HG03354 (cell line): ENCODE results near the gene KIAA2012.

Experiments
- ATAC-seq: cut with Tn5 transposase; IDR thresholded peaks from one replicate; pipeline ENCODE4 v1.9.1; 2021; ENCODE audit warnings: mild to moderate bottlenecking; ENCODE audit not compliant: unreplicated experiment, poor library complexity, severe bottlenecking

The KIAA2012 gene

DNA sequence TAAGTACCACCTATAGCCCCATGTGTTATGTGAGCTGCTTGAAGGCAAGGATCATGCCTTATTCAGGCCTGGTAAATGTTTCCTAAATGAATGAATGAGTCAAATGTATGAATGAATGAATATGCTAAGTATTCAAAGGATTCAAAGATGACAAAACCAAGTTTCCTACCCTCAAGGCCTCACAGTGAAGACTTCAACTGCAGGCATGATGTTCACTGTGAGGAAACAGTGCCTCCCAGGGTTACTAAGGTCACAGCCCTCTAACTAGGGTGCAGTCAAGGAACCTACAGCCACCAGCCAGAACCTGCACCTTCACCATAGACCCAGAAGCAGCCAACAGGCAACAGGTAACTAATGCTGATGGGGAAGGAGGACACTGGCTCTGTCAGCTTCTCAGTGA, 96.1 kb downstream of the KIAA2012 start:
- ATAC-seq, result no peak

DNA sequence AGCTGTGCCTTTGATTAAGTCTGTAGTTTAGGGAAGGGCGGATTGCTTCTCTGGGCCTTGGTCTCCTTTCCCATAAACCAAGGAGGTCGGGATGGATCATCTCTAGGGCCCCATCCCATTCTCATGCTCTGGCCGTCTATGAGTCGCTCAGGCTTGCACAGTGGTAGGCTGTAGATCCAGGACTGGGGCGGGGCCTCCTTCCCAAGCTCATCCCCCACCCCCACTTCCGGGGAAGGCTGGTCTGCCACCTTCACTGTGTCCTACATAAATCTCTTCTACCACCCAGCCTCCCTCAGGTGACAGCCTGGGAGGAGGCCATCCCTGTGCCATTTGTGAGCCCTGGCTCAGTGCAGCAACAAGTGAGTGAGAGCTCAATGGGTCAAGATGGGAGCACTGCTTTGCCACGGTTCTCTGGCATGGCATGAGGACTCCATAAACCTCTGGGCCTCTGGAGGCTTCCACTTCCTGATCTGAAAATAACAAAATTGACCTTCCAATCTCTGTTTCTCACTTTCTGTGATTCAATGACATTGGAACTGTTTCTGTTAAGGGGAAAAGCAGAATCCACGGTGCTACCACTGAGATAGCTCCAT, 96.9 kb downstream of the KIAA2012 start:
- ATAC-seq, result no peak

DNA sequence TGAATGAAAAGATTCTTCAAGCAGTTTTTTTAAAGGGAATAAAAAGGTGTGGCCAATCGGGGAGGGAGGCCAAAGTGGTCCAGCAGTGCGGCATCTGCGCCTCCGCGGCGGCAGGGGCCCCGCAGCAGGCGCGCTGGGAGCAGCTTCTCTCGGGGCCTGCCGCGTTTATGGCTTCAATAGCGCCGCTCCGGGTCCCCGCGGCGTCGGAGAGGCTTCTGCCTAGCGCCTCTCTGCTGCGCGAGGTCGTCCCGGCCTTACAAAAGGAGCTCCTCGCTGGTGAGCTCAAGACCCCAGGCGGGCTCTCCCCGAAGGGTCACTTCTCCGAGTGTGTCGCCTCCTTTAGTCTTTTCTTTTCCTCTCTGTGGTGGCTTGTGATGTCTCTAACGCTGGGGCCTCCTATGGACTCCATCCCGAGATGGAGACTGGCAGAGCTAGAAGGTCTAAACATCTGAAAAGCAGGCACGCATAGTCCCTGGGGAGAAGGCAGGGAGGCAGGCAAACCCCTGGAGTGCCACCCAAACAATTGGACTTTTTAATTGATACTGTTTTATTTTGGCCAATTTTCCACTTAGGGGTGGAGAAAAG, 98.3 kb downstream of the KIAA2012 start:
- ATAC-seq, result no peak

DNA sequence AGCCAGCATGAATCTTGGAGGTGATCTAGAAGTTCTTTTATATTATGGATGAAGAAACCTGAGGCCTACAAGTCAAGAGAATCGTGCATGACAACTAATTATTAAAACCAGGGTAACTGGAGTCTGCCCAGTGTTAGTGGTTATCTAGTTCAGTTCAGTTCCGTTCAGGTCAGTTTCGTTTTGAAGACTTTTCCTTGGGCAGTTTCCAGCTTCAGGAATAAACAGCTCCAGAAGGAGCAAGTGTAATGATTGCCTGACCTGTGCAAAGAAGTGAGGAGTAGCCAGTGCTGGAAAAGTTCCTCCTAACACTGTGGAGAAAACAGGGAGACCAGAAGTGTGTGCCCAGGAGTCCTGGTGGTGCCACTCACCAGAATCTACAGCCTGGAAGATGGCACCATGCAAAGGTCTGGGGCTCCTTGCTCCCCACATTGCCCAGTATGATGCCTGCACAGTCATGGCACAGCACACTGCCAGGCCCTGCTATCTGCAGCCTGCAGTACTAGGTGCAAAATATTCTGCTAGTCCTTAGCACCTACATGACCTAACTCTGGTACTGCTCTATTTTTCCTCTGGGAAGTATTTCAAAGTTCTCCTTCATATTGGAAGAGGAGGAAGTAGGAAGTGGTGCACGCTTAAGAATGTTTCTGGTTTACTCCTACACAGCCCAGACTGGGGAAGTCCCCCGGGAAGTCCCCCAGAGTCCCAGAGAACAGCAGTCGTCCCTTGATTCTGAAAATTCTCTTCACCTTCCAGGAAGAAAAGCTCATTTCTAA, 99.6 kb downstream of the KIAA2012 start:
- no peak for ATAC-seq

DNA sequence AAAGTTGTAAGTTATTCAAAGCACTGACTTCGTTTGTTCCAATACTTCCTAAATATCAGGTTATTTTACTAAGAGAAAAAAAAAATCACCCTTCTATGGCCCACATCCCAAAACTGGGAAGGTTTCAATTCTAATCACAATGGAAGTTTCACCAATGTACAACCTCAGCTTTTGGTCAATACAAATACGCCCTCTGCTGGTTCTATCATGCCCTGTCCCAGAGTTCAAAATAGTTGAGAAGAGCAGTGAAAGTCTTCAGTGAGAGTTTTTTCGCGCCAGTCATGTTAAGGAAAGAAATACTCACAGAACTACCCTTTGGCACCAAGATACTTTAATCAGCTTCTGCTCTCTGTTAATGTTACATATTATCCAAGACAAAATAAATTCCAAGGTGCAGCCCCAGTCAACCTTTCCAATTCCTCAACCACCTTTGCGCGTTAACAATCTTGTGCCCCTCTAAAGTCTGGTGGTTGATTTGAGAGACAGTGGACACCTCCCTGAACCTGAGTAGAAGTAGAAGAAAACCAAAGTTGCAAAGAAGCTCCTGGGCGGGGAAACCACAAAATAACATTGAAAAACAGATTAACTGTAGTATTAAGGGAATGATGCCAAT, 105.4 kb downstream of the KIAA2012 start:
- ATAC-seq, result peak; percentile 54

DNA sequence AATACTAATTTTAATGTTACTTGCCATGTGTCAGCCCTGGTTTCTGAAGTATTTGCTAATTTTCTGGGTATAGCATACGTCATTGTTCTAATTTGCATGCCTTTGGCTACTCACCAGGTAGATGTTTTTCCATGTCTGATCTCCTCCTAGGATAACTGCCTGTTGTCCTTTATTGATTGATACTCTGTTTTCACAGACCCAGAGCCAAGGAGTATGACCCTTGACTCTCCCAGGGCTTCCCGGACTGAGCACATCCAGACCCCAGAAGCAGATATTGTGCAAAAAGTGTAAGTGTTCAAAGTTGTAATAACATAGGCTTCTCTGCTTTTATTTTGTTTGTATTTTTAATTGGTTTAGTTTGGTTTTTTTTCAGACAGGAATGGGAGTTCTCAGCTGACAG, 111.5 kb downstream of the KIAA2012 start:
- no peak for ATAC-seq

DNA sequence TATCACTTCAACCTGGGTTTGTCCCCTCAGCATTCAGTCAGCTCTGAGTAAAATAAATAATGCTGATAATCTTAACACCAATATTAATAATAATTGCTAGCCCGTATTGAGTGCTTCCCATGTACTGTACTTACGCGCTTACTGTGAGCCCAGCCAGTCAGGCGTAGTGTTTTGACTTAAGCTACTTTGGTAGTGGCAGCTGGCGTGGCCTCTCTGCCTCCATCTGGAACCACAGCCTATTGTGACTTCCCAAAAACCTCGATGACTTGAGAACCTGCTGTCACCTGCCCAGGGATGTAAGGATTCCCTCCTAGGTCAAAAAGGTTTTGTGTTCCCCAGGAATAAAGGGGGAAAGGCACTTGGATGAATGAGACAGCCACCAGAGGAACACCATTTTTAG, 112.1 kb downstream of the KIAA2012 start:
- no peak for ATAC-seq

DNA sequence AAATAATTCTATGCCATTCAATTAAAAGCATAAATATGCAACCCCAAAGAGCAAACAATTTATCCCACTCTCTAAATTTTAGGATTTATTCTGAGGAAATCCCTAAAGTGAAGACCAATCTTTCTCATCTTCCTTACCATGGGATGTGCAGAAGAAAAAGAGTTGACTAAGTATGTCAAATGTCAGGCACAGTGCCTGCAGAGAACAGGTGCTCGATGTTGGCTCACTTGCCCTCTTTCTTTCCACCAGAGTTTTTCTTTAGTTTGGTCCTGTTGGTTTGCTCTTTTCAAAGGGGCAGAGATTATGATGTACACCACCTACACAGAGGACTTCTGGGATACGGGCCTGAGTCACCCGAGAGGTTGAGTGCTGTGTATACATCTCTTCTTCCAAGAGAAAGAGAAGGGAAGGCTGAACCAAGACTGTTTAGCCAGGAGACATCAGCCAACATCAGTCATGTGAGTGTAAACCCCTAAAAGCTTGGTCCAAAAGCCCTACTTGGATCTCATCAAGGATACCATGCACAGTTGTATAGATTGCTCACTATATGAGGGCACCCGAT, 113.7 kb downstream of the KIAA2012 start:
- no peak for ATAC-seq

DNA sequence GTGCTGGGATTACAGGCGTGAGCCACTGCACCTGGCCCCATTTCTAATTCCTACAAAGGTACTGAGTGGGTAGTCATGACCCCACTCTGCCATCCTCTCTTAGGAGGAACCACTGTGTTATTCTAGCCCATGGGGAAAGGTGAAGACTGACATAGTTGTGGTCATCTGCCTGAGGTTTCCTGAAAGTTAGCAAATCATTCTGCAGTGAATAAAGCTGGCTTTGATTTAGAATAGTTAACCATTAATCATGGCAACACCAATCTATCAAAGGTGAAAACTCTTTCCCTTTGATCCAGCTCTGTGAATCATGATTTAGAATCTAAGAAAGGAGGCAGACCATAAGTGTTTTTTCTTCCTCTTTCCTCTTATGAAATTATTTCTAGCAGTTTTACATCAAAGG, 114.5 kb downstream of the KIAA2012 start:
- ATAC-seq, result no peak

DNA sequence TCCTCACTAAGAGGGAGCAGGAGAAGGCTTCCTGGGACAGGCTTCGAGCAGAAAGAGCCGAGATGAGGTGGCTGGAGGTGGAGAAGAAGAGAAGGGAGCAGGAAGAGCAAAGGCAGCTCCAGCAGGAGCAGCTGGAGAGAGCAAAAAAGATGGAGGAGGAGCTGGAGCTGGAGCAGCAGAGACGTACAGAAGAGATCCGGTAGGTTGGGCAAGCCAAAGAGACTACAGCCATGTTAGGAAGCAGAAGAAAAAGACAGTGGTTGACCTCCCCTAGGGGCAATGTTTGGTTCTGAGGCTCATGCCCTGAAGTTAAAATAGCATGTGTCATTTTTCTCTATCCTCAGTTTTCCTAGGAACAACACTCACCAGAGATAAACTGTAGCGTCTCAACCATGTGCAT, 120.2 kb downstream of the KIAA2012 start:
- ATAC-seq, result no peak

DNA sequence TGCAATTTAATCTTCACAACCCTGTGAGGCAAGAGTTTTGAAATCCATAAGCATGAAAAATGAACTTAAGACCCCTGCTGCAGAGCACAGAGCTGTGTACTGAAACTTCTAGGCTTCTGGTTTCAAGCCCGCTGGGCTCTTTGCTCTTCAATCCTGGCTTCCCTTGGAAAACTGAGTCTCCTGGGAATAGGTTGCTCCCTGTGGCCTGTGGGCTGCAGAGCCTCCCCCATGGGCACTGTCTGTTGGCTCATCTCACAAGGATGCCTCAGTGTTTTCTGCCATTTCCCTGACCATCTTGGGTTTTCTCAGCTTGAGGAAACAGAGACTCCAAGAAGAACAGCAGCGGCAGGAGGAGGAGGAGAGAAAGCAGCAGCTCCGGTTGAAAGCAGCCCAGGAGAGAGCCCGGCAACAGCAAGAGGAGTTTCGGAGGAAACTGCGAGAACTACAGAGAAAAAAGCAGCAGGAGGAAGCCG, 120.9 kb downstream of the KIAA2012 start:
- no peak for ATAC-seq

DNA sequence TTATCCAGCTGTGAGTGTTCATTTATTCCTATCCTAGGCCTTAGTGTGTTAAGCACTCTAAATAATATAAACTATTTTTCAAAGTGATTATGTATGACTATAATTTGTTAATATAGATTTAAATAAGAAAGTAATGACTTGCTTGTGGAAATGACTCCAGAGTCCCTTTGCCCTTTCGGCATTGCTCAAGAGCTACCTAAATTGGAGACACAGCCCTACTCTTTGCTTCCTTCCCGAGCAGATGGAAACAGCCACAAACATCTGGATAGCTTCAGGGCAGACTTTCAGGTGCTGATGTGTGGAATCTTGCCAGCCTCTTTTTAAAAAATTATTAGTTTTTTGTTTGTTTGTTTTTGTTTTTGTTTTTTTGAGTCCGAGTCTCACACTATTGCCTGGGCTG, 121.4 kb downstream of the KIAA2012 start:
- ATAC-seq, result no peak

DNA sequence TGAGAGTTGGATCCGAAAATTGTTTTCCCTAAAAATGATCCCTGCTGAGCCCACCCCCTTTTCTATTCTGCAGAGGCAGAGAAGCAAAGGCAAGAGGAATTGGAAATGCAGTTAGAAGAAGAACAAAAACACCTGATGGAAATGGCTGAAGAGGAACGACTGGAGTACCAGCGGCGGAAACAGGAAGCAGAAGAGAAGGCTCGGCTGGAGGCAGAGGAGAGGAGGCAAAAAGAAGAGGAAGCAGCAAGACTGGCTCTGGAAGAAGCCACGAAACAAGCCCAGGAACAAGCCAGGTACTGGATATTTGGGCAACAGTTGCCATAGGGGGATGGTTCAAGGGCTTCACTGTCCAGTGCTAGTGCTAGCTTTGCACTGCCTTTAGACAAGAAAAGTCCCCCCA, 123.7 kb downstream of the KIAA2012 start:
- no peak for ATAC-seq

DNA sequence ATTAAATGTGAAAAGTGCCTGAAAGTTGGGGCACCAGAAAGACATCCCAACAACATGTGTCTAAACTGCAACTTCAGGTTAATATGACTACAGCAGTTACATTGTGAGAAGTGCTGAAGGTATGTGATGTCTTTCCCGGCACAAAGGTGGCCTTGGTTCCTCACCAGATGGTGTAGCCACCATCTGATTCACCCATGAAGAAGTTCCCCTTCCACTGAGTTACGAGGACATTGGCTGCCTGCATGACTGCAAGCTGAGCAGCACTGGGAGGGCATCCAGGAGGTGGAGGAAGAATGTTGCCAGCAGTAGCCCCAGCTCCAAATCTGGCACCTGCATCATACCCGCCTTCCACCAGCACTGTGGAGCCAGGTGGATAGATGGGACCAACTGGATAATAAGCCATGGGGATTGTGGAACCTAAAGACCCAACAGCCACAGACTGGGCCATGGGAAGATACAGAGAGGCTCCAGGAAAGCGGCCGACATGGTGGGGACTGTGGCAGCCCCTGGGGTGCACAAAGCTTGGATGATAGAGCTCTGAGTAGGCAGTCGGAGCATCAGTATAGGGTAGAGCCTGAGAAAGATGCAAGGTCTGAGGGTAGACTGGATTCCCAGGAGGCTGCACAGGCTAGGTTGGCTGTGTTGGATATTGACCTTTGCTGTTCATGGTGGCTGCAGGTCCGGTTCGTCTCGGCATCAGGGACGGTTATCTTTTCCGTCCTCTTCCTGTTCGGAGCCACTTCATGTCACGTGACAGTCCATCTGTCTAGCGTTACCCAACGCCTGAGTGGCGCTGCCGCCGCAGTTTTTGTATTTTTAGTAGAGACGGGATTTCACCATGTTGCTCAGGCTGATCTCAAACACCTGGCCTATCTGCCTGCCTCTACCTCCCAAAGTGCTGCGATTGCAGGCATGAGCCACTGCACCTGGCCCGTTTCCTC, 128.4 kb downstream of the KIAA2012 start:
- no peak for ATAC-seq

DNA sequence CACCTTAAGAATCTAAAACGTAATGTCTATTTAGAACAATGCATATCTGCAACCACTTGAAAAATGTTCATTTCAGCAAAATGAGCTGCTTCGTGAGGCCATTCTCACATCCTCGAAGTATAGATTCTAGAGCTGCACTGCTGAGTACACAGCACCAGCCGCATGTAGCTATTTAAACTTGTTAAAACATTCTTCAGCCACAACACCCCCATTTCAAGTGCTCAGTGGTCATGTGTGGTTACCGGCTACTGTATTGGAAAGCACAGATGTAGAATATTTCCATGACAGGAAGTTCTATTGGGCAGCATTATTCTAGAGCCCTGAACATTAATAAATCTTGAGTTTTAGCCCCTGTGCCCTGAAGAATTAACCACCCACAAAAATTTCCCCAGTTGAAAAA, 130.3 kb downstream of the KIAA2012 start:
- ATAC-seq, result no peak

DNA sequence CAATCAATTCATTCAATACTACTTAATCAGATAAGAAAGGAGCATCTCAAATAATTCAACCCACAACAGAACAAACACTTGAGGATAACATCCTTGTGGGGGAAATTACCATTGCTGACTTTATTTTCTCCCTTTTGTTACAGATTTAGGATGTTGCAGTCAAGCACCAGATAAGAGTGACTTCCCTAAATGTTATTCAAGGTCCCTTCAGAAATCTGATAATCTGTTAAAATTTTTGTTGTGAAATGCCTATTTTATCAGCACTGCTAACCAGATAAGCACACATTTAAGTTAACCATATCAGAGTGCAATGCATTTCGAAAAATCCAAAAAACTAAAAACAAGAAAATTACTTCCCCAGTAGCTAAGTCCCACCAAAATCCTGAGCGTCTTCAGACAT, 131.8 kb downstream of the KIAA2012 start:
- no peak for ATAC-seq

DNA sequence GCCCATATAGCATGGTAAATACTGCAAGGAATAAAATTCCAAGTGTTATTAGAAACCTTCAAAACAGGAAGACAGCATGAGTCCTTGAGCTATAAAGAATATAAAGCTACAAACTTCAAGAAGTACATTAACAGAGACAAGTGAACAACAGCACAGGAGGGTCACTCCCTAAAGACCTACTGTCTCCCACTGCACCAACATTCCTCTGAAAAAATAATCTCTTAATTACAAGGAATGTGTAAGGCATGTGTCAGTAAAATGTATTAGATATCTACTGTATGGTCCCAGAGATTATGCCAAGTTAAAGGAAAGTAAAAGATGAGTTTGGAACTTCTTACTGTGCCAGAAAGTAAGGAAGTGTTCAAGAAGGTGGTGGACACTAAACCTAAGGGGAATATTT, 135.5 kb downstream of the KIAA2012 start:
- ATAC-seq, result no peak

DNA sequence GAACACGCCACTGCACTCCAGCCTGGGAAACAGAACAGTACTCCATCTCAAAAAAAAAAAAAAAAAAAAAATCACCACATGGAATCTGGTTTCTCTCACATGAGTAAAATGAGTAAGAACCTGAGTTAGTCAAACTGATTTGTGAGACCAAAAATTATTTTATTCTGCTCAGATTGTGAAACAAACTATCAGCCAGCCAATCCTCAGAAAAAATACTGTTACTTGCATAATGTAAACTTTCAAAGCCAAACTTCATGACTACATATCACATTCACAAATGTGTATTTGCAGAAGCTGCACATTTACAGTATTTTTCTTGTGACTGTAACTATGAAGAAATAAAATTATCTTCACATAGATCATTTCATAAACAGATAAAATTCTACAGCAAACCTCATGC, 142.1 kb downstream of the KIAA2012 start:
- no peak for ATAC-seq

DNA sequence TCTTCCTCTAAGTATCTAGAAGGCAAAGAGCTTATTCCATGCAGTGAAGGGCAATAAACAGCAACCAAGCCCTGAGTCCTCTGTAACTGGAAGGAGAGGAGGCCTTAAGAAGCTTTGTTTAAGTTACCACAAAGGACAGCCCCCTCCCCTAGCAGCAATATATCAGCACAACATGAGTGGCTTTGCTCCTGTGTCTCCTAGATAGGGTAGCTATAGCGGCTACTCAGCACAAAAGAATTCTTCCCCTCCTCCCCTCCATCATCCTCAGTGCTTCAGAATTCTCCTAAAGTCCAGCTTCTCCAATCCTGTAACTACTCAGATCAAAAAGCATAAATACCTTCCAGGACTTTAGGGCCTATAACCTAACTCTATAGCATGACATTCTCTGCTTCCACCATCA, 148.8 kb downstream of the KIAA2012 start:
- ATAC-seq, result no peak
